Measurements from ENCODE around the gene MKX. TPM values are rescaled to one million over a fixed set of nuclear protein-coding genes. Genes with fewer than 3 reads are reported as not detected.

MKX gene
- total RNA-seq, 6 experiments from 2014 or later: 0.29 to 2.1 (median 0.66) TPM

- DNase-seq (no peak), ATAC-seq (no peak)
- H3K9me3 ChIP-seq: no peaks in the 10 kb centered on the region
- H3K27ac ChIP-seq: no peak overlapping the region
- H3K36me3 ChIP-seq: no peaks in the 10 kb centered on the region
- no peaks in the 10 kb centered on the region for H3K27me3 ChIP-seq
- intact Hi-C loops (cut with DNase I): no loop called here
- TF ChIP-seq CTCF (IDR thresholded peaks at IDR 0.05) (no peak), POLR2A (IDR thresholded peaks at IDR 0.05) (no peak)
- no peak overlapping the region for H3K4me3 ChIP-seq
- 71% methylated on average over 3 of the region's 3 CpGs for WGBS (ENCODE audit: insufficient coverage, low coverage, low lambda C conversion rate, missing lambda C conversion rate)
- no peaks in the 10 kb centered on the region for H3K4me1 ChIP-seq
Measured at GRCh38 chr10:27701938-27702537, 43.6 kb downstream of the MKX start.

- peak; percentile 61 to 75 (median 66) for ATAC-seq
- H3K4me3 ChIP-seq: no peak overlapping the region
- no peak for DNase-seq
- intact Hi-C loops (cut with DNase I): no loop called here
- H3K27me3 ChIP-seq: no peaks in the 10 kb centered on the region
- H3K27ac ChIP-seq: no peak overlapping the region
- TF ChIP-seq CTCF (IDR thresholded peaks at IDR 0.05): no peak
- no peak for TF ChIP-seq POLR2A (IDR thresholded peaks at IDR 0.05)
- H3K9me3 ChIP-seq: no peaks in the 10 kb centered on the region
- no peaks in the 10 kb centered on the region for H3K4me1 ChIP-seq
- WGBS (ENCODE audit: insufficient coverage, low coverage, low lambda C conversion rate, missing lambda C conversion rate): 6% methylated on average over 2 of the region's 2 CpGs
- no peaks in the 10 kb centered on the region for H3K36me3 ChIP-seq
Measured at GRCh38 chr10:27699776-27700175, 45.8 kb downstream of the MKX start.

DNA sequence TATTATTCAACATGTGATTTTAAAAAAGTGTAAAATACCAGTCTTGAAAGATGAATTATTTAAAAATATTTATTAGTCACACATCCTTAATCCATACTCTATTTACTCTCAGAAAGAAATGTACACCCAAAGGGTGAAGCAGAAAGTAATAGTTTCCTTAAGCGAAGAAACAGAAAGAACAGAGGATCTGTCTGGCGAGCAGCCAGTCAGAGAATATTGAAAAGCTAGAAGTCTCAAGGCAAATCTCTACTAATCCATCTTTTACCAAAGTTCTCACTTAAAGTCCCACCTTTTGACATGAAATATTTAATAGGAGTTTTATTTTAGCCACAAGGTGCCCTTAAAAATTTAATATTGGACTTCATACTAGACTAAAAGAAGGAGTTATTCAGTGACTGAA lies 46.7 kb downstream of the MKX start:
- ATAC-seq (no peak), DNase-seq (no peak)
- 82% methylated on average over 2 of the region's 2 CpGs for WGBS (ENCODE audit: insufficient coverage, low coverage, low lambda C conversion rate, missing lambda C conversion rate)

GRCh38 chr10:27696466-27696865 lies 49.2 kb downstream of the MKX start:
- Histone ChIP-seq H3K4me3 (no peak overlapping the region), H3K36me3 (no peaks in the 10 kb centered on the region), H3K27ac (no peak overlapping the region), H3K4me1 (no peaks in the 10 kb centered on the region), H3K27me3 (no peaks in the 10 kb centered on the region), H3K9me3 (no peaks in the 10 kb centered on the region)
- WGBS (ENCODE audit: insufficient coverage, low coverage, low lambda C conversion rate, missing lambda C conversion rate): 72% methylated on average over 3 of the region's 3 CpGs
- TF ChIP-seq POLR2A (IDR thresholded peaks at IDR 0.05) (no peak), CTCF (IDR thresholded peaks at IDR 0.05) (no peak)
- ATAC-seq: no peak
- intact Hi-C loops (cut with DNase I): no loop called here
- DNase-seq: no peak

More for the DNA sequence above, 46.7 kb downstream of the MKX start:
- no peak for TF ChIP-seq CTCF (IDR thresholded peaks at IDR 0.05)
- TF ChIP-seq POLR2A (IDR thresholded peaks at IDR 0.05): no peak
- Histone ChIP-seq H3K36me3 (no peaks in the 10 kb centered on the region), H3K27me3 (no peaks in the 10 kb centered on the region), H3K27ac (no peak overlapping the region), H3K4me3 (no peak overlapping the region), H3K9me3 (no peaks in the 10 kb centered on the region), H3K4me1 (no peaks in the 10 kb centered on the region)
- intact Hi-C loops (cut with DNase I): no loop called here

- no peaks in the 10 kb centered on the region for H3K9me3 ChIP-seq
- no peaks in the 10 kb centered on the region for H3K27me3 ChIP-seq
- H3K4me3 ChIP-seq: no peak overlapping the region
- ATAC-seq (no peak), DNase-seq (no peak)
- intact Hi-C loops (cut with DNase I): no loop called here
- H3K27ac ChIP-seq: no peak overlapping the region
- H3K4me1 ChIP-seq: no peaks in the 10 kb centered on the region
- TF ChIP-seq CTCF (IDR thresholded peaks at IDR 0.05): no peak
- TF ChIP-seq POLR2A (IDR thresholded peaks at IDR 0.05): no peak
- H3K36me3 ChIP-seq: no peaks in the 10 kb centered on the region
- WGBS (ENCODE audit: insufficient coverage, low coverage, low lambda C conversion rate, missing lambda C conversion rate): 54% methylated on average over 2 of the region's 2 CpGs
Measured at GRCh38 chr10:27695706-27696105, 49.9 kb downstream of the MKX start.

All from right lobe of liver (tissue), 6 donors.